CD14-positive monocyte (primary cell): Measurements from ENCODE around the gene SPATA33. TPM values are rescaled to one million over a fixed set of nuclear protein-coding genes. Genes with fewer than 3 reads are reported as not detected.

Experiments used
- DNase-seq, 3 donors: peaks; one replicate each; pipeline ENCODE4 v3.0.0-alpha.2; 2011 to 2022
- H2AFZ ChIP-seq: 2 replicates; pipeline ENCODE4 v1.6.0; 2012; ENCODE audit warnings: mild to moderate bottlenecking, low read depth, low read length, inconsistent platforms; ENCODE audit not compliant: insufficient read depth, poor library complexity, severe bottlenecking
- H3K27ac ChIP-seq, 2 donors: 1 replicate in 1 of 2; 2 replicates in 1 of 2; pipeline ENCODE4 v1.5.1; 2012 to 2013; ENCODE audit warnings: low read length in 2 of 2, control low read depth in 1 of 2, inconsistent platforms in 1 of 2, low read depth in 1 of 2, mild to moderate bottlenecking in 1 of 2
- H3K27me3 ChIP-seq, 2 donors: one replicate each; pipeline versions ENCODE4 v1.6.0 to v1.6.1; 2011 to 2013; ENCODE audit warnings: low read length in 2 of 2; ENCODE audit not compliant: control insufficient read depth in 2 of 2, insufficient read depth in 2 of 2
- H3K36me3 ChIP-seq, 2 donors: replicated peaks in 1 of 2; 1 replicate in 1 of 2; 2 replicates in 1 of 2; pipeline versions ENCODE4 v1.5.1 to v1.6.1; 2012 to 2013; ENCODE audit warnings: low read length in 2 of 2, control low read depth in 1 of 2, inconsistent platforms in 1 of 2, mild to moderate bottlenecking in 1 of 2; ENCODE audit not compliant: insufficient read depth in 2 of 2, control insufficient read depth in 1 of 2
- H3K4me1 ChIP-seq, 2 donors: 1 replicate in 1 of 2; 2 replicates in 1 of 2; pipeline versions ENCODE4 v1.5.1 to v1.6.1; 2012 to 2013; ENCODE audit warnings: low read length in 2 of 2, control low read depth in 1 of 2, inconsistent platforms in 1 of 2, mild to moderate bottlenecking in 1 of 2, moderate library complexity in 1 of 2; ENCODE audit not compliant: insufficient read depth in 2 of 2, control insufficient read depth in 1 of 2
- H3K4me2 ChIP-seq: replicated peaks from 2 replicates; pipeline ENCODE3; 2012; ENCODE audit warnings: low read length, moderate library complexity, mild to moderate bottlenecking; ENCODE audit not compliant: poor library complexity, severe bottlenecking; ENCODE audit errors: extremely low read depth
- H3K4me3 ChIP-seq, 3 experiments: fragments of 200-600 bp in 1 of 3; sonication (generic) in 1 of 3; replicated peaks in 1 of 3; 1 replicate in 2 of 3; 2 replicates in 1 of 3; pipeline ENCODE4 v1.5.1; 2011 to 2013; ENCODE audit warnings: low read length in 3 of 3, mild to moderate bottlenecking in 3 of 3, control low read depth in 2 of 3, low read depth in 2 of 3, inconsistent platforms in 1 of 3, moderate library complexity in 1 of 3
- H3K79me2 ChIP-seq: 2 replicates; pipeline ENCODE4 v1.6.0; 2012; ENCODE audit warnings: mild to moderate bottlenecking, control low read depth, inconsistent platforms, low read length, moderate library complexity; ENCODE audit not compliant: insufficient read depth
- H3K9ac ChIP-seq: 2 replicates; pipeline ENCODE4 v1.6.0; 2017; ENCODE audit warnings: low read length, mild to moderate bottlenecking; ENCODE audit not compliant: insufficient read depth, poor library complexity, severe bottlenecking
- H3K9me3 ChIP-seq, 2 donors: replicated peaks in 1 of 2; 1 replicate in 1 of 2; 2 replicates in 1 of 2; pipeline versions ENCODE4 v1.5.1 to v1.6.1; 2012 to 2013; ENCODE audit warnings: low read length in 2 of 2, control low read depth in 1 of 2; ENCODE audit not compliant: control insufficient read depth in 1 of 2, insufficient read depth in 1 of 2
- H4K20me1 ChIP-seq: 2 replicates; pipeline ENCODE4 v1.6.0; 2012; ENCODE audit warnings: mild to moderate bottlenecking, low read length, control low read depth, moderate library complexity; ENCODE audit not compliant: insufficient read depth
- H3K27ac Mint-ChIP-seq, 7 donors: one replicate each; pipeline ENCODE4 v1.8.0; 2020; ENCODE audit warnings: mild to moderate bottlenecking in 7 of 7, mixed read lengths in 7 of 7, moderate library complexity in 6 of 7, inconsistent platforms in 2 of 7
- H3K27me3 Mint-ChIP-seq, 3 donors: one replicate each; pipeline ENCODE4 v1.8.0; 2021 to 2022; ENCODE audit warnings: low read depth in 3 of 3, mild to moderate bottlenecking in 3 of 3, mixed read lengths in 3 of 3, moderate library complexity in 3 of 3, inconsistent platforms in 1 of 3
- H3K36me3 Mint-ChIP-seq, 2 donors: one replicate each; pipeline ENCODE4 v1.8.0; 2020; ENCODE audit warnings: mixed read lengths in 2 of 2, inconsistent platforms in 1 of 2, mild to moderate bottlenecking in 1 of 2
- H3K4me1 Mint-ChIP-seq: one replicate; pipeline ENCODE4 v1.8.0; 2020; ENCODE audit warnings: mild to moderate bottlenecking, mixed read lengths
- H3K4me3 Mint-ChIP-seq, 2 donors: one replicate each; pipeline ENCODE4 v1.8.0; 2020; ENCODE audit warnings: mild to moderate bottlenecking in 2 of 2, mixed read lengths in 2 of 2, moderate library complexity in 1 of 2
- H3K9me3 Mint-ChIP-seq, 7 donors: one replicate each; pipeline ENCODE4 v1.8.0; 2020 to 2022; ENCODE audit warnings: mixed read lengths in 7 of 7, mild to moderate bottlenecking in 6 of 7, moderate library complexity in 6 of 7, inconsistent platforms in 2 of 7
- WGBS: methylation state at CpG from one replicate; pipeline ENCODE4 v1.1.5; 2013; ENCODE audit warnings: missing lambda C conversion rate; ENCODE audit not compliant: insufficient coverage; 5-methylcytosine and 5-hydroxymethylcytosine counted together
- intact Hi-C, 2 donors: fragments of 100-400 bp; cut with micrococcal nuclease; formaldehyde crosslinking; loops; one replicate each; pipeline versions ENCODE4 v1.15.0 to v1.15.1; 2023
- polyA plus RNA-seq, 3 donors: library from polyadenylated mRNA; depleted of rRNA in 1 of 3; unstranded in 2 of 3; stranded (reverse) in 1 of 3; fragments of 300-500 nt in 2 of 3; fragments of >200 nt in 1 of 3; fragmentation: Illumina TruSeq in 2 of 3; gene quantifications; 1 replicate in 2 of 3; 2 replicates in 1 of 3; pipeline ENCODE4 v1.2.3, GENCODE V29; 2012 to 2021
- TF ChIP-seq, protein P1 (sequence below): fragments of 200-600 bp; IDR thresholded peaks from one replicate; pipeline ENCODE4 v1.8.0; 2022; ENCODE audit warnings: antibody characterized with exemption, mild to moderate bottlenecking

The SPATA33 gene
- polyA plus RNA-seq, 3 donors, result 1.4 to 3.5 (median 1.8) TPM

DNA sequence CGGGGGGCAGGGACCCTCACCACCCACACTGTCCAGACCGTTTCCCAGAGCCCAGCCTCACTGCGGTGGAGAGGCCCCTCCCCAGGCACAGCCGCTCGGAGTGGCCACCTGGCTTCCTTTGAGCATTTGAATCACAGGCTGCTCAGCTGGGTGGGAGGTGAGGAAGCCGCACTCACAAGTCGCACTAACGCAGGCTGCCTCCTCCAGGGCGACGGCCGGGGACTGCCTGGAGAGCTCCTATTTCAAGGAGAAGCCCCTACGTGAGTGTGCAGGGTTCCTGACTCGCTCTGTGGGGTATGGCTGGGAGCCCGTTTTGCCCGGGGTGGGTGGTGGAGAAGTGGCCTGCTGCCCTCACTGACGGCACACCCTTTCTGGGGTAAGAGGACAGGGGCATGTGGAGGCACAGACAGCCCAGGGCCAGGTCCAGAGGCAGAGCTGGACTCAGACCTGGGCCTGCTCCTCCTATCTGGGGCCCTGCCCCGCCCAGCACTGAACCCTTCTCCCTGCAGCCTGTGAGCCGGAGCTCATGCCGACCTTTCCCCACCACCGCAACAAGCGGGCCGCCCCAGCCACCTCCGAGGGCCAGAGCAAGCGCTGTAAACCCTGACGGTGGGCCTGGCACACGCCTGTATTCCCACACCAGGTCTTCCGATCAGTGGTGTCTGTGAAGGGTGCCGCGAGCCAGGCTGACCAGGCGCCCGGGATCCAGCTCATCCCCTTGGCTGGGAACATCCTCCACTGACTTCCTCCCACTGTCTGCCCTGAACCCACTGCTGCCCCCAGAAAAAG, 37.6 kb downstream of the SPATA33 start:
- no peak overlapping the region for H3K27ac ChIP-seq
- H3K27ac Mint-ChIP-seq, result peak overlapping the region in 1 of 7 donors; percentile 68
- H3K9ac ChIP-seq, result no peak overlapping the region
- H3K9me3 ChIP-seq, result no peaks in the 10 kb centered on the region
- H3K4me1 ChIP-seq, result peaks cover 8 to 10% of the 10 kb centered on the region in 2 donors
- peaks cover 47% of the 10 kb centered on the region for H4K20me1 ChIP-seq
- H3K4me2 ChIP-seq, result no peak overlapping the region
- no peaks in the 10 kb centered on the region for H3K9me3 Mint-ChIP-seq
- H3K4me1 Mint-ChIP-seq, result peaks cover 4% of the 10 kb centered on the region
- H3K36me3 ChIP-seq, result peaks cover 52 to 60% of the 10 kb centered on the region in 2 donors
- intact Hi-C loops, result no loop called here
- H3K4me3 ChIP-seq, result no peak overlapping the region
- H3K27me3 Mint-ChIP-seq, result peaks cover 0 to 7% (median 3%) of the 10 kb centered on the region in 3 donors
- H2AFZ ChIP-seq, result no peak overlapping the region
- H3K4me3 Mint-ChIP-seq, result no peak overlapping the region
- no peaks in the 10 kb centered on the region for H3K79me2 ChIP-seq
- no peaks in the 10 kb centered on the region for H3K27me3 ChIP-seq
- peaks cover 40 to 61% of the 10 kb centered on the region in 2 donors for H3K36me3 Mint-ChIP-seq
- peak in 1 of 3 donors; percentile 5 for DNase-seq
- 95% methylated on average over 26 of the region's 31 CpGs for WGBS
- TF ChIP-seq, protein P1, sequence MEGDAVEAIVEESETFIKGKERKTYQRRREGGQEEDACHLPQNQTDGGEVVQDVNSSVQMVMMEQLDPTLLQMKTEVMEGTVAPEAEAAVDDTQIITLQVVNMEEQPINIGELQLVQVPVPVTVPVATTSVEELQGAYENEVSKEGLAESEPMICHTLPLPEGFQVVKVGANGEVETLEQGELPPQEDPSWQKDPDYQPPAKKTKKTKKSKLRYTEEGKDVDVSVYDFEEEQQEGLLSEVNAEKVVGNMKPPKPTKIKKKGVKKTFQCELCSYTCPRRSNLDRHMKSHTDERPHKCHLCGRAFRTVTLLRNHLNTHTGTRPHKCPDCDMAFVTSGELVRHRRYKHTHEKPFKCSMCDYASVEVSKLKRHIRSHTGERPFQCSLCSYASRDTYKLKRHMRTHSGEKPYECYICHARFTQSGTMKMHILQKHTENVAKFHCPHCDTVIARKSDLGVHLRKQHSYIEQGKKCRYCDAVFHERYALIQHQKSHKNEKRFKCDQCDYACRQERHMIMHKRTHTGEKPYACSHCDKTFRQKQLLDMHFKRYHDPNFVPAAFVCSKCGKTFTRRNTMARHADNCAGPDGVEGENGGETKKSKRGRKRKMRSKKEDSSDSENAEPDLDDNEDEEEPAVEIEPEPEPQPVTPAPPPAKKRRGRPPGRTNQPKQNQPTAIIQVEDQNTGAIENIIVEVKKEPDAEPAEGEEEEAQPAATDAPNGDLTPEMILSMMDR, result no peak

DNA sequence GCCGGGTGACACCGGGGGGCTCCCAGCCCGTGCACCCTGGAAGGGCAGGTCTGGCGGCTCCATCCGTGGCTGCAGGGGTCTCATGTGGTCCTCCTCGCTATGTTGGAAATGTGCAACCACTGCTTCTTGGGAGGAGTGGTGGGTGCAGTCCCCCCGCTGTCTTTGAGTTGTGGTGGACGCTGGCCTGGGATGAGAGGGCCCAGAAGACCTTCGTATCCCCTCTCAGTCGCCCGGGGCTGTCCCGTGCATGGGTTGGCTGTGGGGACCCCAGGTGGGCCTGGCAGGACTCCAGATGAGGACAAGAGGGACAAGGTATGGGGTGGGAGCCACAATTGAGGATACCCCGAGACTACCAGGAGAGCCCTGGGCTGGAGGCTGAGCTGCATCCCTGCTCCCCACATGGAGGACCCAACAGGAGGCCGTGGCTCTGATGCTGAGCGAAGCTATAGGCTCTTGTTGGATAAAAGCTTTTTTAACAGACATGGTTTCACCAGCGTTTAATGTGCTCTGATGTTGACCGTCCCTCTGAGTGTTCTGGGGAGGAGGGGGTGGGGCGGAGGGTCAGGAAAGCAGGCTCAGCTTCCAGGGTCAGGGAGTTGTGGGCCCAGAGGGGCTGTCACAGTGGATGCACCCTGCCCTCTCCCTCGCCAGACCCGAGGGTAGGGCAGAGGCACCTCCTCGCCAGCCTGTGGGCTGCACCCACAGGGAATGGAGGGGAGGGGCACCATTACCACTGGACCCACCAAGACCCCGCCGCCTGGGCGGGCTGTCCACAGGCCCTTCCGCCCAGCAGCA, 38.4 kb downstream of the SPATA33 start:
- Histone ChIP-seq H3K4me1 (peaks cover 14 to 18% of the 10 kb centered on the region in 2 donors), H3K4me3 (no peak overlapping the region), H3K79me2 (peaks cover 4% of the 10 kb centered on the region), H3K27me3 (no peaks in the 10 kb centered on the region), H3K9ac (no peak overlapping the region), H3K27ac (no peak overlapping the region), H3K9me3 (no peaks in the 10 kb centered on the region), H2AFZ (no peak overlapping the region), H4K20me1 (peaks cover 53% of the 10 kb centered on the region), H3K4me2 (no peak overlapping the region), H3K36me3 (peaks cover 48 to 52% of the 10 kb centered on the region in 2 donors)
- Mint-ChIP-seq H3K27me3 (peaks cover 0 to 7% (median 3%) of the 10 kb centered on the region in 3 donors), H3K9me3 (no peaks in the 10 kb centered on the region), H3K36me3 (peaks cover 35 to 54% of the 10 kb centered on the region in 2 donors), H3K4me3 (no peak overlapping the region), H3K27ac (peak overlapping the region in 1 of 7 donors; percentile 12), H3K4me1 (peaks cover 7% of the 10 kb centered on the region)
- peak in 1 of 3 donors; percentile 4 for DNase-seq
- TF ChIP-seq, protein P1, result no peak
- intact Hi-C loops, result no loop called here
- WGBS, result 79% methylated on average over 18 of the region's 25 CpGs
